Heart left ventricle (tissue), 13 donors: ENCODE data around the gene STARD7.
A peak's percentile ranks its signal among the peaks of the same experiment; 100 is the strongest.

Experiments used
- POLR2A ChIP-seq, 2 donors: fragments of 450-650 bp; IDR thresholded peaks; one replicate each; pipeline ENCODE4 v1.6.1; 2017; ENCODE audit warnings: antibody characterized with exemption in 2 of 2, mild to moderate bottlenecking in 2 of 2, moderate library complexity in 2 of 2
- TF ChIP-seq, protein P1 (sequence below), 12 donors: fragments of 200-600 bp; sonication (generic) in 4 of 12; IDR thresholded peaks; one replicate each; pipeline versions ENCODE4 v1.5.0 to v1.8.0; 2018 to 2022; ENCODE audit warnings: antibody characterized with exemption in 12 of 12, mild to moderate bottlenecking in 5 of 12
- donor health status: ischemic (EF 13 %, LVEDD 7.1; RV severe dilation, severe dysfunction).
- donor health status: DM: no; HTN: yes; CAD: no.
- donor health status: DM: no; HTN: no; CAD: no.
- donor health status: ischemic (EF 25% LVEDD 6.9; RV normal size, moderate dysfunction).
- donor health status: ischemic (EF 25% LVEDD 5.7; RV mildly dilated, moderate dysfunction).
- donor health status: ischemic (EF 35%, LVEDD 5.7; RV mildly dilated, moderate dysfunction).
- donor health status: nonischemic (EF 11% LVEDD 7.7; RV severe dilation, severe dysfunction).
- donor health status: DM: yes; HTN: yes; CAD: no.
- donor health status: PGD.
- donor health status: ischemic (EF 29% LVEDD 5.4; RV normal size, mild dysfunction).
- donor health status: nonischemic (EF 23%, LVEDD 6.1; RV moderate dilation, normal function).

DNA sequence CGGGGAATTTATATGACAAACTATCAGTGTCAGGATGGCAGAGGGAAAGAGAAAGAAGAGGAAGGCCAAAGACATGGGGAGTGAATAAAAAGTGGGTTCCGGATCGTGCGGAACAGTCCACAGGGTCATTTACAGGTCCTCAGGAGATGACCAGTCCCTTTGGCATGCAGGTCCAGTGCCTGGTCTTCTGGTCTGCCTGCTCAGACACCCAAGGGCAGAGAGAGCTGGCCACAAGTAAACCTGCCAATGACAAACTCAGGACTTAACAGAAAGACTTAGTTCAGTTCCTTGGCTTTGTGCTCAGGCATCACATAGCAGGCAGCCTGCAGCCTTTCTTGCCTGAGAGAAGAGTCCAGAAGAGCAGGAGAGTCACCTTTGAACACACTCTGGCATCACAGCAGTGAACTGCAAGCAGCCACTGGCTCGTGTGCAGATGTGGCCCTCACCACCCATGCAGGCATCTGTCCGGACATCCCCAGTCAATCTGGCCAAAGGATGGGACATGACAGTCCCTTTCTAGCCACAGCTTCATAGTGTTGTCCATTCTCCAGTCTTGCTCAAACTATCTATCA lies 43.2 kb upstream of the STARD7 start:
- TF ChIP-seq, protein P1, sequence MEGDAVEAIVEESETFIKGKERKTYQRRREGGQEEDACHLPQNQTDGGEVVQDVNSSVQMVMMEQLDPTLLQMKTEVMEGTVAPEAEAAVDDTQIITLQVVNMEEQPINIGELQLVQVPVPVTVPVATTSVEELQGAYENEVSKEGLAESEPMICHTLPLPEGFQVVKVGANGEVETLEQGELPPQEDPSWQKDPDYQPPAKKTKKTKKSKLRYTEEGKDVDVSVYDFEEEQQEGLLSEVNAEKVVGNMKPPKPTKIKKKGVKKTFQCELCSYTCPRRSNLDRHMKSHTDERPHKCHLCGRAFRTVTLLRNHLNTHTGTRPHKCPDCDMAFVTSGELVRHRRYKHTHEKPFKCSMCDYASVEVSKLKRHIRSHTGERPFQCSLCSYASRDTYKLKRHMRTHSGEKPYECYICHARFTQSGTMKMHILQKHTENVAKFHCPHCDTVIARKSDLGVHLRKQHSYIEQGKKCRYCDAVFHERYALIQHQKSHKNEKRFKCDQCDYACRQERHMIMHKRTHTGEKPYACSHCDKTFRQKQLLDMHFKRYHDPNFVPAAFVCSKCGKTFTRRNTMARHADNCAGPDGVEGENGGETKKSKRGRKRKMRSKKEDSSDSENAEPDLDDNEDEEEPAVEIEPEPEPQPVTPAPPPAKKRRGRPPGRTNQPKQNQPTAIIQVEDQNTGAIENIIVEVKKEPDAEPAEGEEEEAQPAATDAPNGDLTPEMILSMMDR (IDR thresholded peaks at IDR 0.05) = no peak
- peak in 1 of 2 donors; percentile 13 for TF ChIP-seq POLR2A (IDR thresholded peaks at IDR 0.05)
